Measurements from ENCODE around the gene SMIM20.
A peak's percentile ranks its signal among the peaks of the same experiment; 100 is the strongest.
"Not testable (repeated sequence)": the region's sequence is repeated elsewhere in the genome, so short reads cannot be mapped to it uniquely, and the experiment has no call there.

Gene SMIM20

DNA sequence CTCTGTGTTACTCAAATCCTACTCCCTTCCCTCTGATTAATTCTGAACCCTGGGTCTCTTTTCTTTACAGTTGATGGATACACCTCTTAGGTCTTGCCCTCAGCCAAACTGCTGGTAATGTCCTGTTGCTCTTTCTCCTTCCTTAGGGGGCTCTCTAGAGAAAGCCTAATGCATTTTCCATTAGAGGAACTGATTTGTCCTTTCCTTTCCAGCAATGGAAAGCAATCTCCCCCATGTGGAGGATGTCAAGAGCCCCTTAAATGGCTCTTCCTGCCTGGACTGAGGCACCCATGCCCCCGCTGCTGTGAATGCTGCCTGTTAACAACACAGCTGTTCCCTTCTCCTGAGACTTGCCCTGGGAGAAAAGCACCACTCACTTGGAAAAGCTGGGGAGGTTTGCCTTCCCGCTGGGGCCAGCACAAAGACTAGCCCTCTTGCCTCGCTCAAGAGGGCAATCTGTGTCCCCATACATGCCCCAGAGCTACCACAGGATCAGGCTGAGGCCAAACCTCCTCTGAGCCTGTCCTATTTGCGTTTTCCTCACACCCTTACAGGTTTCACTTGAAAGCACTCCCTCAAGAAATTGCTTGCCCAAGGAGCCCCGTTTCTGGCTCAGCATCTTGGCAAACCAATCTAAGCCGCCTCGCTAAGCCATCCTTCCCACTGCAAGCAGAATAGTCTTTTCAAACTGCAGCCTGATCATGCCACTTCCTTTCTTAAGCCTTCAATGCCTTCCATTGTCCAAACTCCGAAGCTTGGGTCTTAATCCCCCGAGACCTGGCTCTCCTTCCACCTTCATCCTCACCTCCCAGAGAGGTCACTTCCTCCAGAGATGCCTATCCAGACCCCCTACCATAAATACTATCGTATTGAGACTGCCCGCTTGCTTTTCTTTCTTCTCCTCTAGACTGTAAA, 23.2 kb upstream of the SMIM20 start:
- DNase-seq (ENCODE audit: low read depth in 2 of 2): no peak

GRCh38 chr4:25892796-25893195, 21.2 kb upstream of the SMIM20 start:
- no peak for DNase-seq (ENCODE audit: low read depth in 2 of 2)

- no peak for DNase-seq (ENCODE audit: low read depth in 2 of 2)
These were observed 17.1 kb upstream of the SMIM20 start for GRCh38 chr4:25896776-25897539.

DNA sequence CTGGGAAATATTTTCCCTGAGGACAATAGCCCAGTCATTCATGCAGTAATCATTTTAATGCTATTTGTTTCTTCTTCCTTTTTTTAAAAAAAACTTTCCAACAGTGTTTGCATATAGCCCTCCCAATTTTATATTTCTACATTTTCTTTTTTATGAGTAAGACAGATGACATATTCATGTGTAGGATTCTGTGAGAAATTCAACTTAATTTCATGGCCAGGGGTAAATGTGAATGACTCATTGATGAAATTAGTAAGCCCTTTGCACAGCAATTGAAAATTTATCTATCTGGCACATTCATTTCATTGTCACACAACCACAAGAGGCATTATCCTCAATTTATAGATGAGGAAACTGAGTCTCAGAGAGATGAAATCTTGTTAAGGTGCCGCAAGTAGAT, 13.7 kb upstream of the SMIM20 start:
- DNase-seq (ENCODE audit: low read depth in 2 of 2): no peak

DNA sequence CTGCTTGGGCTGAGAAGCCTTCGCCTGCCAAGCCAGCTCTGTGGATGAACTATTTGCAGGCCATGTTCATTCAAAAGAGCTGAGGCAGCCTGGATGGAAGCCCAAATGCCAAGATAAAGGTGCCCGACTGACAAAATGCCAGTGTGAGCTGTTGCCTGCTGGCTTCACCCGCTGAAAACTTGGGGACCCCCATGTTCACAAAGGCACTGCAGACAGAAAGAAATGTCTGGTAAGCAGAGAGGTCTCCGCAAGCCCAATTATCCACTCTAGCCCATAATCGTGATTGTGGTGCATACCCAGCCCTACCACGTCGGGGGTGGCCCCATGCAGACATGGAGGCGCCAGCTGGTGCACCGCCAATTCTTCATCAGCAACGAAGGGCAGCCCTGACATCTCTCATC, 13.0 kb upstream of the SMIM20 start:
- DNase-seq (ENCODE audit: low read depth in 2 of 2): no peak

GRCh38 chr4:25903900-25904747, 9.9 kb upstream of the SMIM20 start:
- no peak for DNase-seq (ENCODE audit: low read depth in 2 of 2)

- no peak for DNase-seq (ENCODE audit: low read depth in 2 of 2)
These were observed 9.3 kb upstream of the SMIM20 start for GRCh38 chr4:25904748-25905082.

DNA sequence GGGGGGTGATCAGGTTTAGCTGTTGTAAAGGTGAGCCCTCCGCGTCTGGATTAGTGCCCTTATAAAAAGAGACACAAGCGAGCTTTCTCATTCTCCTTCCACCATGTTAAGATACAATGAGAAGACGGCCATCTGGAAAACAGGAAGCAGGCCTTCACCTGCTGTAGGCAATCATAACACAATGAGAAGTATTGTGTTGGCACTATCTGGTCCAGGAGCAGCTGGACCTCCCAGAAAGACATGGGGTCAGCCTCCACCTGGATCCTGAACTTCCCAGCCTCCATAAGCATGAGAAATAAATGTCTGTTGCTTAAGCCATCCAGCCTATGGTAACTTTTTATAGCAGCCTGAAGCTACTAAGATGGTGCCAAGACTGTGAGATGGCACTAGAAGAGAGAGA, 8.6 kb upstream of the SMIM20 start:
- DNase-seq (ENCODE audit: low read depth in 2 of 2): no peak

- DNase-seq (ENCODE audit: low read depth in 2 of 2): not testable (repeated sequence)
These were observed 7.9 kb upstream of the SMIM20 start for GRCh38 chr4:25906113-25906512.

- no peak for DNase-seq (ENCODE audit: low read depth in 2 of 2)
These were observed 5.5 kb upstream of the SMIM20 start for GRCh38 chr4:25908491-25908901.

GRCh38 chr4:25911356-25911755, 2.7 kb upstream of the SMIM20 start:
- DNase-seq (ENCODE audit: low read depth in 2 of 2): no peak

DNA sequence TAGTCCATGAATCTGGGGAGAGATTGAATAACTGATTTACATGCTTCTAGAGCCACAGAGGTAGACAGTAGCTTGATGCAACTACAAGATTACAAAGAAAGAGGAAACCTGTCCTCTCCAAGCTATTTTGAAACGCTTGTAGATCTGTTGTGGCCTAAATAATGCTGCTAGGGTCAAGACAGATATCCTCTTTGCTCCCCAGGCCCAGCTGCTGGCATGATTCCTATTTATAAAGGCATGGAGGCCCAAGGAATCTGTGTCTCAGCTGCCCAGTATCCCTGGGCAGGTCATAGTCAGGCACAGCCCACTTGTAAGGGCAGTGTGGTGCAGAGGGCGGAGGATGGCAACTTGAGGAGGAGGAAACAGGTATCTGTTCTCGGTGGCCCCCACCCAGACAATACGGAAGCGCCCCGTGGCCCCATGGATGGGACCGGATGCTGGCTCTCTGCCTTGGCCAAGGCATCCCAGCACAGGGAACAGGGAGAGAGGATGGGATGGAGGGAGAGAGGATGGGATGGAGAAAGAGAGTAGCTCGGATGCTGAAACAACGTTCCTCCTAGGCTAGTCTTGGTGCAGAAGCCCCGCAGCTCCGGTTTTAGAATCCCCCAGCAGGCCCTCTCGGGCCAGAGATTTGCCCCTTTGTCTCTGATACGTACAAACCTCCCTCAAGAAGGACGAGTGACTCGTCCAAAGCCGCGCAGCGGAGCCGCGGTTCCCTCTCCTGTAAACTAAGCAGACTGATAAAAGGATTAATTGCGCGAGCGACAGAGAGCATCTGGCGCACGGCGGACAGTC, 767 bp upstream of the SMIM20 start:
- peak in 1 of 2 donors; percentile 2 for DNase-seq (ENCODE audit: low read depth in 2 of 2)

DNA sequence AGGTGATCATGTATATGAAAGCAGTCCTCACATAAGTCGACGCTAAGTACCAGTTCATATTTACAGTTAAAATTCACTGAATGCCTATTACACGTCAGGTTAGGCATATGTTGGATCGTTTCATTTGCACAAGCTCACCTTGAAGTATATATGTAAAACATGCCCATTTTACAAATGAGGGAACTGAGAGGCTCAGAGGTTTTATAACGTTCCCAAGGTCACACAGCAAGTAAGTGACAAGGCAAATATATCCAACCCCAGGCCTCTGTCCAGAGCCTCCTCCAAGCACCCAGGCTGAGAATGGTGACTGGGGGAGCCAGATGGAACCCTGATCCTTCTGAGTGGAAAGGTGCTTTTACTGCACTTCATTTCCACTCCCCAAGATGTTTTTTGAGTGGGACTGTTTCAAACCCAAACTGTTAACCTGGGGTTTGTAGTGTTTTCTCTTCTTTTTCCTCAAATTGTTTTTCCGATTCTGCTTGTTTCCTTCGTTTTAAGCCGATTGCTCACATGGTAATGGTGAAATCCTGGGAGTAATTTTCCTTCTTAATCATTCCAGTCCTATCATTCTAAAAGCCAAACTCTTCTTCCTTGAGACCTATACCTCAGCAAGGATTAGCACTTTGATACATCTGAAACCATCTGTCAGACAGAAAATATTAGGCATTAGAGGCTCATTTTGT, 791 bp downstream of the SMIM20 start:
- DNase-seq (ENCODE audit: low read depth in 2 of 2): no peak

DNA sequence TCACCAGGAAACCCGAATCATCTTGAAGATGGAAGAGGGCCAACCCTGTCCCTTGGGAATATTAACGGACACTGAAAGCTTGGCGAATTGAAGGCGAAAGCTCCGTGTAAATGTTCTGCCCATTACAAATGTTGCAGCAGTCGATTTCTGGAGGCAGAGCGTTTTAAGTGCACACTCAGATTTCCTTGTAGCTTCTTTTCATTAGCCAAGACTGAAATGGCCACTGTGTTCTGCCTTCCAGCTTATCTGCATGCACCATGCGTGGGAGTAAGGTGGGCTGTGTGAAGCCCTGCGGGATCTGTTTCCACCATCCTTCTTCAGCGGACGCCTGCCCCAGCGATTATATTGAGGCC, 1.3 kb downstream of the SMIM20 start:
- DNase-seq (ENCODE audit: low read depth in 2 of 2): no peak

DNA sequence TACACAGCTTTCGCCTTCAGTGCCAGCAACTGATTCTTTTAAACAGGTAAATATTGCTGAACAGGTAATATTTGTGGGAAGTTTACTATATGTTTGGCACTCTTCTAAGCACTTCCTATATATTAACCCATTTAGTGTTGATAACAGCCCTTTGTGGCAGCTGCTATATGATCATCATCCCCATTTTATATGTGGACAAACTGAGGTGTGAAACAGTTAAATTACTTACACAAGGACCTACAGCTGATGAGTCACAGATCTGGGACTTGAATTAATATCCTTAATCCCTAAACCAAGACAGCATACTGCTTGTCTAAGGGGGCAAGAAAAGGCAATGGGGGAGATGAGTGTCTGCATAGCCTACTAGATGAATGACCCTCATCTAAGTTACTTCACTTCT, 2.9 kb downstream of the SMIM20 start:
- DNase-seq (ENCODE audit: low read depth in 2 of 2): no peak

DNA sequence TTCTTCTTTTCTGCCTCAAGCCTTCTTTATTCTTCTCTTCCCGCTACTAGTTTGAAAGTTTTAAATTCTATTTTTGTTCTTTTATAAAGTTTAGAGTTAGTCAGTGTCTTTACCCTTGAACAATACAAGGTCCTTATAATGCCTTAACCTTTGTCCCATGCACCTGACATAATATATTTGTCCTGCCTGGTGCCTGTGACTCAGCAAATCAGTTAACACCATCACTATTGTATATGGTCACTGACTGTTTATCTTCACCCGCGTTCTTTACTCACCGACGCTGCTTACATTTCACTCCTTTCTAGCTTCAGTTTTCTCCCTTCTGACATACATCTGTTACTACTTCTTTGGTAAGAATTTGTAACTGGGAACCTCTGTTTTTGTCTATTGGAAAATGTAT, 5.7 kb downstream of the SMIM20 start:
- DNase-seq (ENCODE audit: low read depth in 2 of 2): no peak

DNA sequence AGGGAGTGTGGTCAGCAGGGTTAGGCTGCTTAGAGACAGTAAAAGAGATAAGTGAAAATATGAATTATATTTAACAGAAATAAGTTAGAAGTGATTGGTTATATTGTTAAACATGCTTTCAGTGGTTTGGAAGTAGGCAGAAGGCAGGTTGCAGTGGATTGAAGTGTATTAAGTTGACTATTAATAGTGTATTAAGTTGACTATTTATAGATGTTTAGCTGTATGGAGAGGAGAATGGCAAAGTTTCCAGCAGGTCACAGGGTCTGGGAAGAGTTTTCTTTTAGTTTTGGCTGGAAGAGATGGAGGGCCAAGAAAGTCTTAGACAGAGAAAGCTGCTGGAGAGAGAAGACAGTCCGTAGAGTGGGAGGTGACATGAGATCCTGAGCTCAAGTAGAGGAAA, 7.9 kb downstream of the SMIM20 start:
- no peak for DNase-seq (ENCODE audit: low read depth in 2 of 2)

DNA sequence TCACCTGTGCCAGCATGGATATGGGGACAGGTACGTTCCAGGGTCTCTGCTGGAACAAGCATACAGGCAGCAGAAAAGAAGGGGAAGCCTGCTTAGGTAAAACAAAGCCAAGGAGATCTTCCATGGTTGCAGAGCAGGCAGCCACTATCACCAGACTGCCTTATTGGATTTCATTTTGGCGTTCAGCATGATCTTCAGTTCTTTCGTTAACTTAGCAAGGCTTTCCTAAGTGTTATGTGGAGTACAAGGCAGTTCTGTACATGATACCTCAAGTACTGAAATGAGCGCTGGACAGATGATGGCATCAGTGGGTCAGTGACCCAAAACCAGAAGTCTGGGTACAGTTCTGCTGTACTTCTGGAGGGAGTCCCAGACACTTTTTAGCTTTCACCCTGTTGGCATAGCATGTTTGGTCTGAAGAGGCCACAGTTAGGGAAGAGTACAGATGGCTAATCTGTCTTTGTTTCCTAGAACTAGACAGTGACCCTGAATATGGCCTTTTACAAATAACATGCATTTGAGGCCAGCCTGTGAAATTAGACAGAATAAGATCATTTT, 8.9 kb downstream of the SMIM20 start:
- no peak for DNase-seq (ENCODE audit: low read depth in 2 of 2)

GRCh38 chr4:25923745-25924144, 9.7 kb downstream of the SMIM20 start:
- DNase-seq (ENCODE audit: low read depth in 2 of 2): no peak

DNA sequence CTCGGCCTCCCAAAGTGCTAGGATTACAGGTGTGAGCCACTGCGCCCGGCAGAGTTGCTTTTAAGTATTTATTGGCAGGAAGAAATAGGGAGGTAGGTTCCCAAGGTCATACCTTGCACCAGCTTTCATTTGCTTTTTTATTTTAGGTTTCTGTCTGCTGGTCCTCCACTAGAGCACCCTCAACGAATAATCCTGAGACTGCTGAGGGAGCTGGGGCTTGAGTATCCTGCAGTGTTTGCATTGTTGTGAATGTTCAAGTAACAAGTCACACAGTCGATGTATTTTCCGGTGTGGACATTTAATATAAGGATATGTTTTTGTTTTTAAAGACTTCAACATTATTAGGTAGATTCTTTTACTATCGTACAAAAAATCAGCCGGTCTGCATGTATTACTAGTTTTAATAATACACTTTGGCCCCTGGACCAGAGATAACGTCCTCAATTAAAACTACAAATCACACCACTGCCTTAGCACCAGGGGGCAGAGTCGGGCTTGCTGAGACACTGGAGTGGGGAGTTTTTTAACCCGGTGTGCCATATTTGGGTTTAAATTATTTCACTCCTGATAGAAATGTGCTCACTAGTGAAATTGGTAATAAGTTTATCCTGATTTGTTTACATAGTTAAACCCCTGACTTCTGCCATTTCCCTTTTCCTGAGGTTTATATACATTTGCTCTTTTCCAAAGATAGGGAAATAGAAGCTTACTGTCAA, 11.6 kb downstream of the SMIM20 start:
- no peak for DNase-seq (ENCODE audit: low read depth in 2 of 2)
